Caco-2 (cell line): Measurements from ENCODE around the gene DEPP1. TPM values are rescaled to one million over a fixed set of nuclear protein-coding genes. Genes with fewer than 3 reads are reported as not detected.
"Not testable (repeated sequence)": the region's sequence is repeated elsewhere in the genome, so short reads cannot be mapped to it uniquely, and the experiment has no call there.

Experiments
- BruUV-seq: library from RNA; stranded (reverse); fragments of 400-500 nt; replicated peaks from 2 replicates; lab custom pipeline; 2021; lab: Mats Ljungman, UMichigan
- CTCF ChIA-PET: fragments of 300-600 bp; sonication (Branson Sonifier 250); formaldehyde crosslinking; loops from one replicate; lab custom pipeline; 2022; ENCODE audit warnings: antibody characterized with exemption; lab: Charles Lee
- POLR2A ChIA-PET: fragments of 300-600 bp; sonication (Branson Sonifier 250); formaldehyde crosslinking; loops from one replicate; lab custom pipeline; 2022; ENCODE audit warnings: antibody characterized with exemption; lab: Charles Lee
- DNase-seq, 2 experiments: peaks; one replicate each; pipeline versions ENCODE4 v3.0.0 to v3.0.0-alpha.2; 2020 to 2022
- H3K27me3 ChIP-seq: replicated peaks from 2 replicates; pipeline ENCODE4 v1.6.0; 2011; ENCODE audit warnings: low read length; ENCODE audit not compliant: control insufficient read depth, insufficient read depth
- H3K36me3 ChIP-seq: 2 replicates; pipeline ENCODE4 v1.5.1; 2011; ENCODE audit warnings: low read length; ENCODE audit not compliant: control insufficient read depth, insufficient read depth
- H3K4me1 ChIP-seq: fragments of 250-450 bp; sonication (Bioruptor Pico); 2 replicates; pipeline ENCODE4 v1.5.1; 2020; ENCODE audit warnings: mild to moderate bottlenecking
- H3K4me3 ChIP-seq: 2 replicates; pipeline ENCODE4 v1.5.1; 2011; ENCODE audit warnings: low read depth, mild to moderate bottlenecking, control low read depth, low read length
- H3K9me3 ChIP-seq: fragments of 250-450 bp; sonication (Bioruptor Pico); 2 replicates; pipeline ENCODE4 v1.5.1; 2020; ENCODE audit warnings: mild to moderate bottlenecking, moderate library complexity
- H3K27ac Mint-ChIP-seq: one replicate; pipeline ENCODE4 v1.8.0; 2022; ENCODE audit warnings: mixed read lengths; ENCODE audit not compliant: unreplicated experiment
- H3K27me3 Mint-ChIP-seq: one replicate; pipeline ENCODE4 v1.8.0; 2022; ENCODE audit warnings: mixed read lengths; ENCODE audit not compliant: insufficient read depth, unreplicated experiment
- H3K36me3 Mint-ChIP-seq: one replicate; pipeline ENCODE4 v1.8.0; 2022; ENCODE audit warnings: mild to moderate bottlenecking, mixed read lengths; ENCODE audit not compliant: insufficient read depth, unreplicated experiment
- H3K4me1 Mint-ChIP-seq: one replicate; pipeline ENCODE4 v1.8.0; 2022; ENCODE audit warnings: low read depth, mixed read lengths; ENCODE audit not compliant: unreplicated experiment
- H3K4me3 Mint-ChIP-seq: one replicate; pipeline ENCODE4 v1.8.0; 2022; ENCODE audit warnings: mild to moderate bottlenecking, moderate library complexity, mixed read lengths; ENCODE audit not compliant: unreplicated experiment
- H3K9me3 Mint-ChIP-seq: one replicate; pipeline ENCODE4 v1.8.0; 2022; ENCODE audit warnings: mixed read lengths; ENCODE audit not compliant: unreplicated experiment
- intact Hi-C: fragments of 100-400 bp; cut with micrococcal nuclease; formaldehyde crosslinking; loops from one replicate; pipeline ENCODE4 v1.10.0; 2022; ENCODE audit not compliant: unreplicated experiment
- total RNA-seq: library from RNA; stranded (reverse); gene quantifications from 2 replicates; pipeline ENCODE4 v1.2.3, GENCODE V29; 2022
- TF ChIP-seq, protein P1 (sequence below), 2 experiments: fragments of 200-600 bp in 1 of 2; IDR thresholded peaks; 1 replicate in 1 of 2; 2 replicates in 1 of 2; pipeline versions ENCODE4 v1.5.1 to v1.8.0; 2011 to 2022; ENCODE audit warnings: antibody characterized with exemption in 1 of 2, control low read depth in 1 of 2, inconsistent platforms in 1 of 2, low read depth in 1 of 2, low read length in 1 of 2, mild to moderate bottlenecking in 1 of 2, moderate library complexity in 1 of 2; ENCODE audit not compliant: insufficient read depth in 1 of 2, severe bottlenecking in 1 of 2, unreplicated experiment in 1 of 2

DEPP1 gene
- total RNA-seq, 1 experiment from 2014 or later, result 13.6 TPM

DNA sequence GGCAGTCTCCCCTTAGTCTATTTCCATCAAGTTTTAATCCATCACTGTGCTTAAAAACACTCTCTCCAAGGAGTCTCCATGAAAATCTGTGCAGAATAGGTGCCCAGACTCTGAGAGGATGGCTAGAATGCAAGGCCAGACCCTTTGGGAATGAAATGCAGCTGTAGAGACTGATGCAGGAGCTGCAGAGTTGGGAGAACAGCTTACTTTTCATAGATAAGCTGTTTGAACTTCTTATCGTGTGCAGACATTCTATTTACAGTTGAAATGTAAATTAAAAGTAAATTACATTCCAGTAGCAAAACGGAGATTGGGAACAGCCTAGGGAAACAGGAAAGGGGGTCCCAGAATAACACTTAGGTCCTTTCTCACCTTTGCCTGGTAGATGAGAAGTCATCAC, 37.0 kb upstream of the DEPP1 start:
- Histone ChIP-seq H3K27me3 (no peaks in the 10 kb centered on the region), H3K4me3 (no peak overlapping the region), H3K9me3 (no peaks in the 10 kb centered on the region), H3K36me3 (no peaks in the 10 kb centered on the region), H3K4me1 (peaks cover 22% of the 10 kb centered on the region)
- H3K4me1 Mint-ChIP-seq, result peaks cover 26% of the 10 kb centered on the region
- no peaks in the 10 kb centered on the region for H3K9me3 Mint-ChIP-seq
- POLR2A ChIA-PET, result no interaction called here
- H3K27ac Mint-ChIP-seq, result no peak overlapping the region
- no peaks in the 10 kb centered on the region for H3K27me3 Mint-ChIP-seq
- TF ChIP-seq, protein P1, sequence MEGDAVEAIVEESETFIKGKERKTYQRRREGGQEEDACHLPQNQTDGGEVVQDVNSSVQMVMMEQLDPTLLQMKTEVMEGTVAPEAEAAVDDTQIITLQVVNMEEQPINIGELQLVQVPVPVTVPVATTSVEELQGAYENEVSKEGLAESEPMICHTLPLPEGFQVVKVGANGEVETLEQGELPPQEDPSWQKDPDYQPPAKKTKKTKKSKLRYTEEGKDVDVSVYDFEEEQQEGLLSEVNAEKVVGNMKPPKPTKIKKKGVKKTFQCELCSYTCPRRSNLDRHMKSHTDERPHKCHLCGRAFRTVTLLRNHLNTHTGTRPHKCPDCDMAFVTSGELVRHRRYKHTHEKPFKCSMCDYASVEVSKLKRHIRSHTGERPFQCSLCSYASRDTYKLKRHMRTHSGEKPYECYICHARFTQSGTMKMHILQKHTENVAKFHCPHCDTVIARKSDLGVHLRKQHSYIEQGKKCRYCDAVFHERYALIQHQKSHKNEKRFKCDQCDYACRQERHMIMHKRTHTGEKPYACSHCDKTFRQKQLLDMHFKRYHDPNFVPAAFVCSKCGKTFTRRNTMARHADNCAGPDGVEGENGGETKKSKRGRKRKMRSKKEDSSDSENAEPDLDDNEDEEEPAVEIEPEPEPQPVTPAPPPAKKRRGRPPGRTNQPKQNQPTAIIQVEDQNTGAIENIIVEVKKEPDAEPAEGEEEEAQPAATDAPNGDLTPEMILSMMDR (IDR thresholded peaks at IDR 0.05; ENCODE audit: insufficient read depth in 1 of 2, low read depth in 1 of 2, low read length in 1 of 2, severe bottlenecking in 1 of 2, unreplicated experiment in 1 of 2), result no peak
- no peak for DNase-seq
- CTCF ChIA-PET, result no interaction called here
- peak overlapping the region; percentile 6 for H3K4me3 Mint-ChIP-seq
- intact Hi-C loops, result no loop called here
- BruUV-seq, result no TSS peak
- H3K36me3 Mint-ChIP-seq, result no peaks in the 10 kb centered on the region

DNA sequence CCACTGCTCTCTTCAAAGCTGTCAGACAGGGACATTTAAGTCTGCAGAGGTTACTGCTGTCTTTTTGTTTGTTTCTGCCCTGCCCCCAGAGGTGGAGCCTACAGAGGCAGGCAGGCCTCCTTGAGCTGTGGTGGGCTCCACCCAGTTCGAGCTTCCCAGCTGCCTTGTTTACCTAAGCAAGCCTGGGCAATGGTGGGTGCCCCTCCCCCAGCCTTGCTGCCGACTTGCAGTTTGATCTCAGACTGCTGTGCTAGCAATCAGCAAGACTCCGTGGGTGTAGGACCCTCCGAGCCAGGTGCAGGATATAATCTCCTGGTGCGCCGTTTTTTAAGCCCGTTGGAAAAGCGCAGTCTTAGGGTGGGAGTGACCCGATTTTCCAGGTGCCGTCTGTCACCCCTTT, 35.9 kb upstream of the DEPP1 start:
- peak; percentile 47 to 68 for DNase-seq
- CTCF ChIA-PET, H3K36me3 Mint-ChIP-seq, H3K36me3 ChIP-seq, H3K9me3 Mint-ChIP-seq, H3K9me3 ChIP-seq, POLR2A ChIA-PET, H3K27me3 Mint-ChIP-seq, BruUV-seq, H3K27ac Mint-ChIP-seq, H3K4me3 ChIP-seq, H3K27me3 ChIP-seq, intact Hi-C loops: not testable (repeated sequence)
- H3K4me3 Mint-ChIP-seq, result peak overlapping the region; percentile 31
- peaks cover 26% of the 10 kb centered on the region for H3K4me1 Mint-ChIP-seq
- peaks cover 22% of the 10 kb centered on the region for H3K4me1 ChIP-seq

- POLR2A ChIA-PET, result no interaction called here
- no TSS peak for BruUV-seq
- Mint-ChIP-seq H3K4me1 (peaks cover 2% of the 10 kb centered on the region), H3K36me3 (peaks cover 24% of the 10 kb centered on the region), H3K27me3 (no peaks in the 10 kb centered on the region), H3K27ac (no peak overlapping the region), H3K9me3 (no peaks in the 10 kb centered on the region), H3K4me3 (no peak overlapping the region)
- peaks cover 5% of the 10 kb centered on the region; the same call in 1 of the 2 replicates for H3K4me1 ChIP-seq
- CTCF ChIA-PET, result no interaction called here
- TF ChIP-seq, protein P1 (IDR thresholded peaks at IDR 0.05; ENCODE audit: insufficient read depth in 1 of 2, low read depth in 1 of 2, low read length in 1 of 2, severe bottlenecking in 1 of 2, unreplicated experiment in 1 of 2), result peak; percentile 87 to 90
- no peak overlapping the region for H3K4me3 ChIP-seq
- no peaks in the 10 kb centered on the region for H3K9me3 ChIP-seq
- intact Hi-C loops, result loop anchor here (2.0 to 10.0 kb wide), 6 partner anchors 146 to 664 kb away; partner anchors contain the start of genes ALOX5 and ZFAND4
- peak in 1 of 2 experiments; percentile 83 for DNase-seq
- peaks cover under 1% of the 10 kb centered on the region; the same call in 1 of the 2 replicates for H3K36me3 ChIP-seq
- no peaks in the 10 kb centered on the region for H3K27me3 ChIP-seq
Measured at GRCh38 chr10:45008524-45009161, 30.0 kb upstream of the DEPP1 start.
